ENCODE results near the gene MED1.
"Not testable (repeated sequence)": the region's sequence is repeated elsewhere in the genome, so short reads cannot be mapped to it uniquely, and the experiment has no call there.

DNA sequence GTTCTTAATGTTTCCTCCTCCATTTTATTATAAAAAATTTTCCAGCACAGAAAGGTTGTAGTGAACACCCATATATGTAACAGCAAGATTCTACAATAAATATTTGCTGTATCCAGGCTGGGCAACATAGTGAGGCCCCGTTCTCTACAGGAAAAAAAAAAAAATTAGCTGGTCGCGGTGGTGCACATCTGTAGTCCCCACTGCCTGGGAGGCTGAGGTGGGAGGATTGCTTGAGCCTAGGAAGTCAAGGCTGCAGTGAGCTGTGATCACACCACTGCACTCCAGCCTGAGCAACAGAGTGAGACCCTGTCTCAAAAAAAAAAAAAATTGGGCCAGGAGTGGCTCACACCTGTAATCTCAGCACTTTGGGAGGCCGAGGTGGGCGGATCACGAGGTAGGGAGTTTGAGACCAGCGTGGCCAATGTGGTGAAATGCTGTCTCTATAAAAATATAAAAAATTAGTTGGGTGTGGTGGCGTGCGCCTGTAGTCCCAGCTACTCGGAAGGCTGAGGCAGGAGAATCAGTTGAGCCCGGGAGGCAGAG, 13.6 kb upstream of the MED1 start:
- not testable (repeated sequence) for TF ChIP-seq EZH2 (IDR thresholded peaks at IDR 0.05; ENCODE audit: insufficient read depth, poor library complexity, severe bottlenecking); EZH2phosphoT487 (IDR thresholded peaks at IDR 0.05; ENCODE audit: insufficient read depth, low read depth)

Data from GM23248 (cell line).